Activated naive CD4-positive, alpha-beta T cell treated with anti-CD3 and anti-CD28 coated beads, Interleukin-2, amount 10 ng/mL, durations not matched to agents 7 days and 5 days (primary cell): ENCODE results near the gene RBM14.
"Not testable (repeated sequence)": the region's sequence is repeated elsewhere in the genome, so short reads cannot be mapped to it uniquely, and the experiment has no call there.

Experiments used
- CTCF ChIA-PET: fragments of 350-600 bp; sonication (Branson Sonifier 250); formaldehyde crosslinking; loops from one replicate; lab custom pipeline; 2021; ENCODE audit warnings: antibody characterized with exemption; lab: Charles Lee
- DNase-seq: peaks from one replicate; pipeline ENCODE4 v3.0.0-alpha.2; 2020
- H3K27ac Mint-ChIP-seq: one replicate; pipeline ENCODE4 v1.8.0; 2021; ENCODE audit warnings: mild to moderate bottlenecking, moderate library complexity, mixed read lengths
- H3K27me3 Mint-ChIP-seq: one replicate; pipeline ENCODE4 v1.8.0; 2021; ENCODE audit warnings: mild to moderate bottlenecking, mixed read lengths
- H3K36me3 Mint-ChIP-seq: one replicate; pipeline ENCODE4 v1.8.0; 2021; ENCODE audit warnings: mixed read lengths
- H3K4me1 Mint-ChIP-seq: one replicate; pipeline ENCODE4 v1.8.0; 2021; ENCODE audit warnings: mixed read lengths
- H3K4me3 Mint-ChIP-seq: one replicate; pipeline ENCODE4 v1.8.0; 2021; ENCODE audit warnings: mild to moderate bottlenecking, moderate library complexity, mixed read lengths
- H3K9me3 Mint-ChIP-seq: one replicate; pipeline ENCODE4 v1.8.0; 2021; ENCODE audit warnings: mixed read lengths

The RBM14 gene

GRCh38 chr11:66589315-66589714 is 27.1 kb upstream of the RBM14 start:
- H3K27ac Mint-ChIP-seq, H3K36me3 Mint-ChIP-seq: not testable (repeated sequence)
- CTCF ChIA-PET = interaction anchor here (2.1 kb wide), 1 partner anchor 89 kb away, joined by 8 read pairs; the partner anchor contains the start of gene RBM4B

GRCh38 chr11:66589996-66590675 is 26.3 kb upstream of the RBM14 start:
- no peak overlapping the region for H3K27ac Mint-ChIP-seq
- H3K27me3 Mint-ChIP-seq = peaks cover 15% of the 10 kb centered on the region
- DNase-seq = no peak
- CTCF ChIA-PET = interaction anchor here (1.0 to 2.1 kb wide), 2 partner anchors 10 to 88 kb away, joined by 4 to 8 read pairs; partner anchors contain the start of gene RBM4B
- peaks cover 28% of the 10 kb centered on the region for H3K4me1 Mint-ChIP-seq
- no peaks in the 10 kb centered on the region for H3K9me3 Mint-ChIP-seq
- H3K36me3 Mint-ChIP-seq = peaks cover 3% of the 10 kb centered on the region
- H3K4me3 Mint-ChIP-seq = no peak overlapping the region

More at GRCh38 chr11:66589315-66589714, 27.1 kb upstream of the RBM14 start:
- H3K4me1 Mint-ChIP-seq = peaks cover 20% of the 10 kb centered on the region
- not testable (repeated sequence) for H3K9me3 Mint-ChIP-seq, DNase-seq, H3K4me3 Mint-ChIP-seq
- peaks cover 19% of the 10 kb centered on the region for H3K27me3 Mint-ChIP-seq

- peaks cover 38% of the 10 kb centered on the region for H3K4me1 Mint-ChIP-seq
- H3K27me3 Mint-ChIP-seq = peaks cover 12% of the 10 kb centered on the region
- H3K27ac Mint-ChIP-seq = no peak overlapping the region
- no peaks in the 10 kb centered on the region for H3K9me3 Mint-ChIP-seq
- CTCF ChIA-PET = interaction anchor here (1.0 to 2.1 kb wide), 3 partner anchors 11 to 87 kb away, joined by 4 to 8 read pairs (median 8); partner anchors contain the start of gene RBM4B
- H3K36me3 Mint-ChIP-seq = peaks cover 3% of the 10 kb centered on the region
- DNase-seq = no peak
- H3K4me3 Mint-ChIP-seq = peak overlapping the region; percentile 15
Measured at GRCh38 chr11:66591175-66591574, 25.3 kb upstream of the RBM14 start.

- H3K4me1 Mint-ChIP-seq = peaks cover 38% of the 10 kb centered on the region
- peak within 1 kb of the TSS; percentile 100 for H3K4me3 Mint-ChIP-seq
- H3K27ac Mint-ChIP-seq = peak within 1 kb of the TSS; percentile 95
- peak; percentile 99 for DNase-seq
- no peaks in the 10 kb centered on the region for H3K9me3 Mint-ChIP-seq
- H3K36me3 Mint-ChIP-seq = peaks cover 3% of the 10 kb centered on the region
- CTCF ChIA-PET = interaction anchor here (1.0 to 2.1 kb wide), 6 partner anchors 11 to 53 kb away, joined by 3 to 8 read pairs (median 6); partner anchors contain the start of gene RBM14
- peaks cover 12% of the 10 kb centered on the region for H3K27me3 Mint-ChIP-seq
Measured at GRCh38 chr11:66592457-66593302, 23.8 kb upstream of the RBM14 start, which contains the start of the genes CCDC87 and CCS. Gene CCDC87 (minus strand): TSS chr11:66593063. CDS start chr11:66593015, 48 bp downstream. Gene CCS (plus strand): TSS chr11:66593185. CDS start chr11:66593262, 77 bp downstream.

- peak overlapping the region; percentile 100 for H3K4me3 Mint-ChIP-seq
Measured at GRCh38 chr11:66593303-66593635, 23.2 kb upstream of the RBM14 start.

GRCh38 chr11:66593650-66594049 is 22.8 kb upstream of the RBM14 start:
- Mint-ChIP-seq H3K9me3 (no peaks in the 10 kb centered on the region), H3K4me3 (peak overlapping the region; percentile 100), H3K27ac (peak overlapping the region; percentile 95), H3K36me3 (peaks cover 3% of the 10 kb centered on the region), H3K4me1 (peaks cover 38% of the 10 kb centered on the region), H3K27me3 (peaks cover 12% of the 10 kb centered on the region)
- no peak for DNase-seq
- CTCF ChIA-PET = interaction anchor here (1.0 to 1.6 kb wide), 3 partner anchors 14 to 172 kb away, joined by 3 to 4 read pairs (median 3); partner anchors contain the start of gene RBM14

More at GRCh38 chr11:66593303-66593635, 23.2 kb upstream of the RBM14 start:
- CTCF ChIA-PET = interaction anchor here (1.0 to 1.6 kb wide), 5 partner anchors 14 to 52 kb away, joined by 3 to 7 read pairs (median 4); partner anchors contain the start of gene RBM14
- DNase-seq = no peak
- H3K9me3 Mint-ChIP-seq = no peaks in the 10 kb centered on the region
- H3K27ac Mint-ChIP-seq = peak overlapping the region; percentile 95
- peaks cover 12% of the 10 kb centered on the region for H3K27me3 Mint-ChIP-seq
- peaks cover 38% of the 10 kb centered on the region for H3K4me1 Mint-ChIP-seq
- peaks cover 3% of the 10 kb centered on the region for H3K36me3 Mint-ChIP-seq

GRCh38 chr11:66595245-66595904 is 21.1 kb upstream of the RBM14 start:
- peak; percentile 25 for DNase-seq
- peak overlapping the region; percentile 53 for H3K4me3 Mint-ChIP-seq
- CTCF ChIA-PET = interaction anchor here (0.8 to 1.6 kb wide), 5 partner anchors 14 to 174 kb away, joined by 3 to 9 read pairs (median 3); partner anchors contain the start of gene RBM4B
- no peaks in the 10 kb centered on the region for H3K9me3 Mint-ChIP-seq
- peaks cover 38% of the 10 kb centered on the region for H3K4me1 Mint-ChIP-seq
- peaks cover 8% of the 10 kb centered on the region for H3K27me3 Mint-ChIP-seq
- peak overlapping the region; percentile 74 for H3K27ac Mint-ChIP-seq
- peaks cover 4% of the 10 kb centered on the region for H3K36me3 Mint-ChIP-seq

GRCh38 chr11:66598993-66599392 is 17.4 kb upstream of the RBM14 start:
- Mint-ChIP-seq H3K36me3 (peaks cover 8% of the 10 kb centered on the region), H3K9me3 (no peaks in the 10 kb centered on the region), H3K4me3 (no peak overlapping the region), H3K4me1 (peaks cover 19% of the 10 kb centered on the region), H3K27ac (no peak overlapping the region), H3K27me3 (no peaks in the 10 kb centered on the region)
- no peak for DNase-seq
- CTCF ChIA-PET = interaction anchor here (1.8 kb wide), 1 partner anchor 80 kb away, joined by 5 read pairs; no protein-coding TSS in a partner anchor

GRCh38 chr11:66600219-66600618 is 16.2 kb upstream of the RBM14 start:
- Mint-ChIP-seq H3K9me3 (no peaks in the 10 kb centered on the region), H3K4me3 (no peak overlapping the region), H3K4me1 (peaks cover 9% of the 10 kb centered on the region), H3K27ac (no peak overlapping the region), H3K36me3 (peaks cover 12% of the 10 kb centered on the region), H3K27me3 (no peaks in the 10 kb centered on the region)
- CTCF ChIA-PET = no interaction called here
- DNase-seq = no peak

GRCh38 chr11:66600631-66601233 is 15.7 kb upstream of the RBM14 start:
- H3K27ac Mint-ChIP-seq = peak overlapping the region; percentile 19
- H3K36me3 Mint-ChIP-seq = peaks cover 12% of the 10 kb centered on the region
- DNase-seq = no peak
- CTCF ChIA-PET = no interaction called here
- no peaks in the 10 kb centered on the region for H3K9me3 Mint-ChIP-seq
- H3K27me3 Mint-ChIP-seq = no peaks in the 10 kb centered on the region
- H3K4me1 Mint-ChIP-seq = peaks cover 4% of the 10 kb centered on the region
- no peak overlapping the region for H3K4me3 Mint-ChIP-seq

GRCh38 chr11:66603072-66603471 is 13.4 kb upstream of the RBM14 start:
- CTCF ChIA-PET = interaction anchor here (2.2 kb wide), 1 partner anchor 11 kb away, joined by 8 read pairs; the partner anchor contains the start of gene CCDC87
- H3K27ac Mint-ChIP-seq = no peak overlapping the region

GRCh38 chr11:66604155-66604554 is 12.3 kb upstream of the RBM14 start:
- H3K27ac Mint-ChIP-seq = no peak overlapping the region
- H3K27me3 Mint-ChIP-seq = no peaks in the 10 kb centered on the region
- CTCF ChIA-PET = interaction anchor here (2.2 kb wide), 1 partner anchor 12 kb away, joined by 8 read pairs; the partner anchor contains the start of gene CCDC87
- H3K4me3 Mint-ChIP-seq = no peak overlapping the region
- no peak for DNase-seq
- peaks cover 12% of the 10 kb centered on the region for H3K36me3 Mint-ChIP-seq
- H3K9me3 Mint-ChIP-seq = no peaks in the 10 kb centered on the region
- H3K4me1 Mint-ChIP-seq = no peaks in the 10 kb centered on the region

More at GRCh38 chr11:66603072-66603471, 13.4 kb upstream of the RBM14 start:
- Mint-ChIP-seq H3K27me3 (no peaks in the 10 kb centered on the region), H3K9me3 (no peaks in the 10 kb centered on the region), H3K36me3 (peaks cover 12% of the 10 kb centered on the region), H3K4me3 (no peak overlapping the region), H3K4me1 (no peaks in the 10 kb centered on the region)
- DNase-seq = no peak

- DNase-seq, H3K27ac Mint-ChIP-seq, H3K27me3 Mint-ChIP-seq, H3K9me3 Mint-ChIP-seq, H3K4me3 Mint-ChIP-seq, H3K36me3 Mint-ChIP-seq: not testable (repeated sequence)
- peaks cover 11% of the 10 kb centered on the region for H3K4me1 Mint-ChIP-seq
- CTCF ChIA-PET = interaction anchor here (1.0 kb wide), 1 partner anchor 34 kb away, joined by 3 read pairs; no protein-coding TSS in a partner anchor
Measured at GRCh38 chr11:66606608-66607007, 9.8 kb upstream of the RBM14 start.
